HUES64 (cell line): ENCODE measurements around the gene UNC93B1.

Experiments
- H3K27ac ChIP-seq: 2 replicates; pipeline ENCODE4 v1.7.0; 2013; ENCODE audit warnings: low read depth, low read length, inconsistent platforms
- H3K27me3 ChIP-seq: 2 replicates; pipeline ENCODE4 v1.6.1; 2013; ENCODE audit warnings: mild to moderate bottlenecking, low read length; ENCODE audit not compliant: insufficient read depth
- H3K36me3 ChIP-seq: 2 replicates; pipeline ENCODE4 v1.6.1; 2013; ENCODE audit warnings: mild to moderate bottlenecking, low read length; ENCODE audit not compliant: insufficient read depth
- H3K4me1 ChIP-seq: 2 replicates; pipeline ENCODE4 v1.6.1; 2013; ENCODE audit warnings: mild to moderate bottlenecking, low read length, moderate library complexity; ENCODE audit not compliant: insufficient read depth
- H3K4me3 ChIP-seq: 2 replicates; pipeline ENCODE4 v1.5.1; 2013; ENCODE audit warnings: mild to moderate bottlenecking, low read length, moderate library complexity
- H3K9ac ChIP-seq: 2 replicates; pipeline ENCODE4 v1.6.1; 2013; ENCODE audit warnings: mild to moderate bottlenecking, low read depth, low read length
- H3K9me3 ChIP-seq: 2 replicates; pipeline ENCODE4 v1.6.1; 2013; ENCODE audit warnings: low read depth, low read length; ENCODE audit not compliant: insufficient read depth
- WGBS: fragments of 150-250, 120-280 bp; methylation state at CpG from one replicate; pipeline ENCODE4 v1.1.7; 2013; ENCODE audit warnings: missing lambda C conversion rate; 5-methylcytosine and 5-hydroxymethylcytosine counted together

The UNC93B1 gene

GRCh38 chr11:68028802-68029545 lies 25.1 kb upstream of the UNC93B1 start:
- no peaks in the 10 kb centered on the region for H3K27me3 ChIP-seq

GRCh38 chr11:68027667-68028066 lies 23.8 kb upstream of the UNC93B1 start:
- 91% methylated on average over 21 of the region's 21 CpGs for WGBS
- Histone ChIP-seq H3K27ac (no peak overlapping the region), H3K4me1 (peaks cover 9% of the 10 kb centered on the region; the same call in 1 of the 2 replicates), H3K9me3 (no peaks in the 10 kb centered on the region), H3K36me3 (peaks cover 19% of the 10 kb centered on the region), H3K27me3 (no peaks in the 10 kb centered on the region), H3K9ac (no peak overlapping the region), H3K4me3 (no peak overlapping the region)

More at GRCh38 chr11:68028802-68029545, 25.1 kb upstream of the UNC93B1 start:
- peaks cover 32% of the 10 kb centered on the region for H3K36me3 ChIP-seq
- 94% methylated on average over 12 of the region's 12 CpGs for WGBS
- H3K9me3 ChIP-seq = no peaks in the 10 kb centered on the region
- H3K9ac ChIP-seq = no peak overlapping the region
- no peak overlapping the region for H3K27ac ChIP-seq
- no peak overlapping the region for H3K4me3 ChIP-seq
- peaks cover 9% of the 10 kb centered on the region; the same call in 1 of the 2 replicates for H3K4me1 ChIP-seq

GRCh38 chr11:68026391-68027105 lies 22.7 kb upstream of the UNC93B1 start:
- H3K27ac ChIP-seq = no peak overlapping the region
- H3K9me3 ChIP-seq = no peaks in the 10 kb centered on the region
- no peaks in the 10 kb centered on the region for H3K27me3 ChIP-seq
- no peak overlapping the region for H3K4me3 ChIP-seq
- peaks cover 11% of the 10 kb centered on the region for H3K36me3 ChIP-seq
- peaks cover 4% of the 10 kb centered on the region; the same call in 1 of the 2 replicates for H3K4me1 ChIP-seq
- WGBS = 91% methylated on average over 18 of the region's 18 CpGs
- no peak overlapping the region for H3K9ac ChIP-seq

- Histone ChIP-seq H3K27me3 (no peaks in the 10 kb centered on the region), H3K27ac (no peak overlapping the region), H3K4me3 (no peak overlapping the region), H3K9ac (no peak overlapping the region), H3K36me3 (peaks cover 11% of the 10 kb centered on the region), H3K9me3 (no peaks in the 10 kb centered on the region), H3K4me1 (peaks cover 3% of the 10 kb centered on the region; the same call in 1 of the 2 replicates)
- WGBS = 81% methylated on average over 5 of the region's 5 CpGs
These were observed 21.1 kb upstream of the UNC93B1 start for GRCh38 chr11:68025047-68025446.

GRCh38 chr11:68024508-68024907 lies 20.6 kb upstream of the UNC93B1 start:
- Histone ChIP-seq H3K36me3 (peaks cover 11% of the 10 kb centered on the region), H3K4me1 (peaks cover 1% of the 10 kb centered on the region; the same call in 1 of the 2 replicates), H3K27me3 (no peaks in the 10 kb centered on the region), H3K9ac (no peak overlapping the region), H3K4me3 (no peak overlapping the region), H3K9me3 (no peaks in the 10 kb centered on the region), H3K27ac (no peak overlapping the region)
- whole genome bisulfite sequencing = 89% methylated on average over 5 of the region's 5 CpGs

- H3K4me1 ChIP-seq = no peaks in the 10 kb centered on the region
- WGBS = 83% methylated on average over 12 of the region's 13 CpGs
- H3K27ac ChIP-seq = no peak overlapping the region
These were observed 18.6 kb upstream of the UNC93B1 start for GRCh38 chr11:68022531-68022930.

GRCh38 chr11:68021167-68021787 lies 17.4 kb upstream of the UNC93B1 start:
- WGBS = 70% methylated on average over 27 of the region's 27 CpGs
- Histone ChIP-seq H3K9me3 (no peaks in the 10 kb centered on the region), H3K27ac (no peak overlapping the region), H3K27me3 (no peaks in the 10 kb centered on the region), H3K4me3 (no peak overlapping the region), H3K36me3 (peaks cover 11% of the 10 kb centered on the region), H3K9ac (no peak overlapping the region), H3K4me1 (no peaks in the 10 kb centered on the region)

More at GRCh38 chr11:68022531-68022930, 18.6 kb upstream of the UNC93B1 start:
- no peak overlapping the region for H3K4me3 ChIP-seq
- no peaks in the 10 kb centered on the region for H3K27me3 ChIP-seq
- peaks cover 11% of the 10 kb centered on the region for H3K36me3 ChIP-seq
- H3K9ac ChIP-seq = no peak overlapping the region
- H3K9me3 ChIP-seq = no peaks in the 10 kb centered on the region

- WGBS = 55% methylated on average over 11 of the region's 11 CpGs
- no peaks in the 10 kb centered on the region for H3K9me3 ChIP-seq
- no peak overlapping the region for H3K9ac ChIP-seq
- no peaks in the 10 kb centered on the region for H3K27me3 ChIP-seq
- no peak overlapping the region for H3K27ac ChIP-seq
- no peak overlapping the region for H3K4me3 ChIP-seq
- H3K36me3 ChIP-seq = peaks cover 8% of the 10 kb centered on the region
- no peaks in the 10 kb centered on the region for H3K4me1 ChIP-seq
These were observed 16.7 kb upstream of the UNC93B1 start for GRCh38 chr11:68020575-68020974.

GRCh38 chr11:68019486-68019885 lies 15.6 kb upstream of the UNC93B1 start:
- no peak overlapping the region for H3K4me3 ChIP-seq
- H3K27ac ChIP-seq = no peak overlapping the region
- WGBS = 94% methylated on average over 12 of the region's 12 CpGs
- H3K36me3 ChIP-seq = peaks cover 4% of the 10 kb centered on the region
- H3K4me1 ChIP-seq = no peaks in the 10 kb centered on the region
- H3K9ac ChIP-seq = no peak overlapping the region
- no peaks in the 10 kb centered on the region for H3K27me3 ChIP-seq
- no peaks in the 10 kb centered on the region for H3K9me3 ChIP-seq

- no peak overlapping the region for H3K9ac ChIP-seq
- no peak overlapping the region for H3K4me3 ChIP-seq
- WGBS = 92% methylated on average over 18 of the region's 18 CpGs
- no peaks in the 10 kb centered on the region for H3K9me3 ChIP-seq
- H3K36me3 ChIP-seq = no peaks in the 10 kb centered on the region
- H3K27ac ChIP-seq = no peak overlapping the region
- H3K27me3 ChIP-seq = no peaks in the 10 kb centered on the region
- H3K4me1 ChIP-seq = no peaks in the 10 kb centered on the region
These were observed 14.9 kb upstream of the UNC93B1 start for GRCh38 chr11:68018730-68019190.
